Thyroid gland (tissue), 4 donors: ENCODE measurements around the gene KIF21A. TPM values are rescaled to one million over a fixed set of nuclear protein-coding genes. Genes with fewer than 3 reads are reported as not detected.

ENCODE experiments used
- DNase-seq, 2 donors: peaks; one replicate each; pipeline ENCODE4 v3.0.0-alpha.2; 2019
- H3K27ac ChIP-seq, 3 donors: fragments of 200-600 bp; sonication (generic); 1 replicate in 2 of 3; 2 replicates in 1 of 3; pipeline ENCODE4 v1.5.1; 2016 to 2019; ENCODE audit warnings: mild to moderate bottlenecking in 1 of 3, moderate library complexity in 1 of 3
- H3K27me3 ChIP-seq: fragments of 200-600 bp; sonication (generic); one replicate; pipeline ENCODE4 v1.5.1; 2019
- H3K36me3 ChIP-seq, 2 donors: fragments of 200-600 bp; sonication (generic); one replicate each; pipeline ENCODE4 v1.5.1; 2016 to 2019
- H3K4me1 ChIP-seq, 2 donors: fragments of 200-600 bp; sonication (generic); one replicate each; pipeline ENCODE4 v1.5.1; 2017 to 2019
- H3K4me3 ChIP-seq, 3 donors: fragments of 200-600 bp; sonication (generic); replicated peaks in 1 of 3; 1 replicate in 2 of 3; 2 replicates in 1 of 3; pipeline ENCODE4 v1.5.1; 2016; ENCODE audit warnings: mild to moderate bottlenecking in 1 of 3
- H3K9me3 ChIP-seq: fragments of 200-600 bp; sonication (generic); one replicate; pipeline ENCODE4 v1.5.1; 2017
- CTCF ChIP-seq, 6 experiments: fragments of 200-600 bp in 3 of 6; fragments of 450-650 bp in 3 of 6; sonication (generic) in 3 of 6; IDR thresholded peaks; one replicate each; pipeline ENCODE4 v1.5.1; 2016 to 2019; ENCODE audit warnings: antibody characterized with exemption in 6 of 6, mild to moderate bottlenecking in 2 of 6, inconsistent platforms in 1 of 6, moderate library complexity in 1 of 6
- POLR2A ChIP-seq, 2 donors: fragments of 450-650 bp; IDR thresholded peaks; one replicate each; pipeline ENCODE4 v1.6.1; 2017; ENCODE audit warnings: antibody characterized with exemption in 2 of 2, mild to moderate bottlenecking in 2 of 2, moderate library complexity in 1 of 2
- whole genome bisulfite sequencing, 2 donors: methylation state at CpG; one replicate each; pipeline ENCODE4 v1.1.5; 2017; 5-methylcytosine and 5-hydroxymethylcytosine counted together
- intact Hi-C: fragments of 100-400 bp; cut with DNase I; formaldehyde crosslinking; loops from one replicate; pipeline ENCODE4 v1.15.1; 2023
- total RNA-seq, 4 donors: library from RNA; depleted of rRNA; stranded (reverse); fragments of >200 nt; gene quantifications; one replicate each; pipeline ENCODE4 v1.2.3, GENCODE V29; 2016

The KIF21A gene
- total RNA-seq, 4 donors from 2014 or later = 17.5 to 149 (median 33.1) TPM

DNA sequence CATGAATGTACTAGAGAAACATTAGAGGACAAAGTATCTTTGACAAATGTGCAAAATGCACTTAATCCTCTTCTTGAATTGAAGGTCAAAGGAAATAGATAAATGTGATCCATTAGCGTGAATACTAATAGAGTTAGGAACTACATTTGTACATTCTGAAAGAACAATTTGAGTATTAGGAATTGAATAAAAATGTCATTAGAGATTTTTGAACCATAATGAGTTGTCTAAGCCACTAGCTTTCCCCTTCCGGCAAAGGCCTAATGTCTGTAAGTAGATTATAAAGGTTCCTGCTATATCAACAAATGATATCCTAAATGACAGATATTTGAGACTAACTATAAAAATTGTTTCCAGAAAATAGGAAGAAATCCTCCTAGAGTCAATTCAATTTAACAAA is 59.8 kb downstream of the KIF21A start:
- TF ChIP-seq CTCF (IDR thresholded peaks at IDR 0.05) (no peak), POLR2A (IDR thresholded peaks at IDR 0.05) (no peak)
- Histone ChIP-seq H3K36me3 (no peaks in the 10 kb centered on the region), H3K9me3 (no peaks in the 10 kb centered on the region), H3K27me3 (no peaks in the 10 kb centered on the region), H3K4me1 (peaks cover 0 to 5% of the 10 kb centered on the region in 2 donors), H3K27ac (no peak overlapping the region), H3K4me3 (no peak overlapping the region)
- no peak for DNase-seq
- 97 to 98% methylated on average over 2 of the region's 2 CpGs for WGBS, 2 donors
- intact Hi-C loops = no loop called here

GRCh38 chr12:39380090-39380489 is 62.8 kb downstream of the KIF21A start:
- Histone ChIP-seq H3K4me1 (peaks cover 0 to 5% of the 10 kb centered on the region in 2 donors), H3K27me3 (no peaks in the 10 kb centered on the region), H3K36me3 (no peaks in the 10 kb centered on the region), H3K4me3 (no peak overlapping the region), H3K27ac (no peak overlapping the region), H3K9me3 (no peaks in the 10 kb centered on the region)
- intact Hi-C loops = no loop called here
- no peak for TF ChIP-seq POLR2A (IDR thresholded peaks at IDR 0.05)
- TF ChIP-seq CTCF (IDR thresholded peaks at IDR 0.05) = no peak
- WGBS, 2 donors = 97% methylated on average over 10 of the region's 10 CpGs
- no peak for DNase-seq

- Histone ChIP-seq H3K4me1 (peaks cover 0 to 12% of the 10 kb centered on the region in 2 donors), H3K36me3 (no peaks in the 10 kb centered on the region), H3K27ac (no peak overlapping the region), H3K4me3 (no peak overlapping the region), H3K27me3 (no peaks in the 10 kb centered on the region), H3K9me3 (no peaks in the 10 kb centered on the region)
- intact Hi-C loops = no loop called here
- TF ChIP-seq CTCF (IDR thresholded peaks at IDR 0.05) (no peak), POLR2A (IDR thresholded peaks at IDR 0.05) (no peak)
- DNase-seq = no peak
- WGBS, 2 donors = 61 to 76% methylated on average over 1 of the region's 1 CpG
These were observed 64.6 kb downstream of the KIF21A start for GRCh38 chr12:39378341-39378740.

DNA sequence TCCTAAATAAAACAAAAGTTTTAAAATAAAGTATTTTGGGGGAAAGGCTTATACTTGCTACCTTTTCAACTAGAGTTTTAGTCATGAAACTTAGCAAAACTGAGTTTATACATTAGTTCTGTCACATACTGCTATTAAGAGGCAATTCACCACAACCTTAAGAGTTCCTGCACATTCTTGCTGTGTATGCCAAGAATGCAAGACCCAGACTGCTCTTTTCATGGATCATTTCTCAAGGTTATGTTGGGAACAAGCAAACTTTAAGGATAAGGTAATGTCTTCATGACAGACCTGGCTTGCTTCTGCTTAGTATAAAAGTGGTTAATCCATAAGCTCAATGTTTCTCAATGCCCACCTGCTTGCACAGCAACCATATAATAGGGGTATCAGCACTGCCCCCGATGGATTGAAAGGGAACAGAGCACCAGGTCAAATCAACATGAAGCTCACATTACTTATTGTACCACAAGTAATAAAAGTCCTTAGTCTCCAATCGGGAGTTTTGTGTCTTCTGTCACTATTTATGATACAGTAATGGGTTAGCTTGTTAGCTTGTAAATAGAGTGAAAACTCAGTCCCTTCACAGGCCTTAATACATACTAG is 67.6 kb downstream of the KIF21A start:
- H3K36me3 ChIP-seq = no peaks in the 10 kb centered on the region
- DNase-seq = no peak
- TF ChIP-seq CTCF (IDR thresholded peaks at IDR 0.05) (peak in 2 of 6 experiments; percentile 5 to 12), POLR2A (IDR thresholded peaks at IDR 0.05) (no peak)
- no peaks in the 10 kb centered on the region for H3K27me3 ChIP-seq
- no peaks in the 10 kb centered on the region for H3K9me3 ChIP-seq
- H3K27ac ChIP-seq = no peak overlapping the region
- intact Hi-C loops = no loop called here
- no peak overlapping the region for H3K4me3 ChIP-seq
- 60 to 86% methylated on average over 2 of the region's 2 CpGs for WGBS, 2 donors
- H3K4me1 ChIP-seq = peaks cover 0 to 12% of the 10 kb centered on the region in 2 donors

- DNase-seq = no peak
- intact Hi-C loops = no loop called here
- H3K4me3 ChIP-seq = no peak overlapping the region
- 72 to 83% methylated on average over 2 of the region's 2 CpGs for WGBS, 2 donors
- H3K27ac ChIP-seq = no peak overlapping the region
- H3K9me3 ChIP-seq = no peaks in the 10 kb centered on the region
- TF ChIP-seq POLR2A (IDR thresholded peaks at IDR 0.05) = no peak
- no peak for TF ChIP-seq CTCF (IDR thresholded peaks at IDR 0.05)
- no peaks in the 10 kb centered on the region for H3K36me3 ChIP-seq
- H3K27me3 ChIP-seq = no peaks in the 10 kb centered on the region
- peaks cover 0 to 12% of the 10 kb centered on the region in 2 donors for H3K4me1 ChIP-seq
These were observed 70.0 kb downstream of the KIF21A start for GRCh38 chr12:39372929-39373328.
